Common myeloid progenitor, CD34-positive (primary cell): ENCODE results near the gene PALLD.

Experiments used
- CTCF ChIA-PET: fragments of 350-600 bp; sonication (Branson Sonifier 250); formaldehyde crosslinking; loops from one replicate; lab custom pipeline; 2021; ENCODE audit warnings: antibody characterized with exemption; lab: Charles Lee
- POLR2A ChIA-PET: fragments of 350-600 bp; sonication (Branson Sonifier 250); formaldehyde crosslinking; loops from one replicate; lab custom pipeline; 2021; ENCODE audit warnings: antibody characterized with exemption; lab: Charles Lee
- DNase-seq, 3 donors: peaks; one replicate each; pipeline versions ENCODE4 v3.0.0 to v3.0.0-alpha.2; 2013
- H3K27ac ChIP-seq, 2 experiments: 1 replicate in 1 of 2; 2 replicates in 1 of 2; pipeline ENCODE4 v1.7.0; 2013; ENCODE audit warnings: inconsistent platforms in 2 of 2, low read length in 2 of 2, mild to moderate bottlenecking in 2 of 2, low read depth in 1 of 2, moderate library complexity in 1 of 2; ENCODE audit not compliant: severe bottlenecking in 2 of 2, insufficient read depth in 1 of 2, poor library complexity in 1 of 2
- H3K27me3 ChIP-seq, 5 experiments: replicated peaks in 2 of 5; 1 replicate in 3 of 5; 2 replicates in 2 of 5; pipeline versions ENCODE4 v1.6.1 to v1.7.0; 2013; ENCODE audit warnings: low read length in 4 of 5, mild to moderate bottlenecking in 2 of 5, moderate library complexity in 2 of 5, inconsistent platforms in 1 of 5; ENCODE audit not compliant: insufficient read depth in 5 of 5, control insufficient read depth in 4 of 5
- H3K36me3 ChIP-seq, 4 experiments: 1 replicate in 2 of 4; 2 replicates in 2 of 4; pipeline versions ENCODE4 v1.6.1 to v1.7.0; 2013; ENCODE audit warnings: low read length in 3 of 4, control low read depth in 1 of 4, mild to moderate bottlenecking in 1 of 4; ENCODE audit not compliant: control insufficient read depth in 4 of 4, insufficient read depth in 4 of 4
- H3K4me1 ChIP-seq, 4 experiments: 1 replicate in 3 of 4; 2 replicates in 1 of 4; pipeline versions ENCODE4 v1.6.1 to v1.7.1; 2013; ENCODE audit warnings: low read length in 3 of 4, mild to moderate bottlenecking in 3 of 4, control low read depth in 1 of 4, inconsistent platforms in 1 of 4, moderate library complexity in 1 of 4; ENCODE audit not compliant: control insufficient read depth in 4 of 4, insufficient read depth in 4 of 4; ENCODE audit errors: control extremely low read depth in 1 of 4
- H3K4me3 ChIP-seq, 7 experiments: 1 replicate in 4 of 7; 2 replicates in 3 of 7; pipeline versions ENCODE4 v1.5.1 to v1.7.0; 2013; ENCODE audit warnings: mild to moderate bottlenecking in 7 of 7, low read length in 6 of 7, moderate library complexity in 6 of 7, inconsistent platforms in 2 of 7, low read depth in 2 of 7, control low read depth in 1 of 7; ENCODE audit not compliant: insufficient read depth in 4 of 7, control insufficient read depth in 1 of 7; ENCODE audit errors: extremely low read depth in 1 of 7
- H3K9me3 ChIP-seq, 5 experiments: 1 replicate in 4 of 5; 2 replicates in 1 of 5; pipeline versions ENCODE4 v1.6.1 to v1.7.1; 2013; ENCODE audit warnings: low read length in 4 of 5, mild to moderate bottlenecking in 2 of 5, inconsistent platforms in 1 of 5, low read depth in 1 of 5, moderate library complexity in 1 of 5; ENCODE audit not compliant: control insufficient read depth in 4 of 5, insufficient read depth in 2 of 5; ENCODE audit errors: control extremely low read depth in 1 of 5
- WGBS: methylation state at CpG from one replicate; pipeline ENCODE4 v1.1.5; 2013; ENCODE audit not compliant: insufficient coverage; 5-methylcytosine and 5-hydroxymethylcytosine counted together

The PALLD gene

DNA sequence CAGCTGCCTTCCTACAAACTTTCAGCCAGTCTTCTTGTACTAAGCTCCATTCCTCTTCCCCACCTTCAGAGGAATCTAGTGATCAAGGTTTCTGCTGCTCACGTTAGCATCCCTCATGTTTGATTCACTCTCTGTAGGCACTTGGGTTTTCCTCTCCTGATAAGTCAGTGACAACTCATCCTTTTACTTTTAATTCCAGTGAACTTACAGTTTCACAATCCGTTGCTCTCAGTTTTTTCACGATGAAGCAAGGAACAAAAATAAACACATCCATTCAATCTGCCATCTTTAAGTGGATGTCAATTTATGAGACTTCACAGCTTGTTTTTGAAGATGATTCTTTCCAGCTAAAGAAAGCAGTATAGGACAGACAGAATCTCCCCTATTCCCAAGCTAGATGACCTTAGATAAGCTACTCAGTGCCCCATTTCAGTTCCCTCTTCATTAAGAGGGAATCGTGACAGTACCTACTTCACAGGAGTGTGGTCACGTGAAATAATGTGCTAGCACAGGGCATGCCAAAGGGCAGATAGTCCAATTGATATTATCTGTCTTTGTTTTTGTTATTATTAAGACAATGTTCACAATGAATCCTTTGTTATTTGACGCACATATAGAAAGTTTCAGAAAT, 234.3 kb downstream of the PALLD start:
- no peak overlapping the region for H3K27ac ChIP-seq
- POLR2A ChIA-PET, result no interaction called here
- H3K4me3 ChIP-seq, result no peak overlapping the region
- no peaks in the 10 kb centered on the region for H3K36me3 ChIP-seq
- no peaks in the 10 kb centered on the region for H3K27me3 ChIP-seq
- peaks cover 0 to 2% (median 0%) of the 10 kb centered on the region in 4 experiments for H3K4me1 ChIP-seq
- H3K9me3 ChIP-seq, result peaks cover 0 to 5% (median 0%) of the 10 kb centered on the region in 5 experiments
- CTCF ChIA-PET, result interaction anchor here (1.2 kb wide), 1 partner anchor 10 kb away, joined by 3 read pairs; no protein-coding TSS in a partner anchor
- no peak for DNase-seq
- 94% methylated on average over 1 of the region's 6 CpGs for WGBS

DNA sequence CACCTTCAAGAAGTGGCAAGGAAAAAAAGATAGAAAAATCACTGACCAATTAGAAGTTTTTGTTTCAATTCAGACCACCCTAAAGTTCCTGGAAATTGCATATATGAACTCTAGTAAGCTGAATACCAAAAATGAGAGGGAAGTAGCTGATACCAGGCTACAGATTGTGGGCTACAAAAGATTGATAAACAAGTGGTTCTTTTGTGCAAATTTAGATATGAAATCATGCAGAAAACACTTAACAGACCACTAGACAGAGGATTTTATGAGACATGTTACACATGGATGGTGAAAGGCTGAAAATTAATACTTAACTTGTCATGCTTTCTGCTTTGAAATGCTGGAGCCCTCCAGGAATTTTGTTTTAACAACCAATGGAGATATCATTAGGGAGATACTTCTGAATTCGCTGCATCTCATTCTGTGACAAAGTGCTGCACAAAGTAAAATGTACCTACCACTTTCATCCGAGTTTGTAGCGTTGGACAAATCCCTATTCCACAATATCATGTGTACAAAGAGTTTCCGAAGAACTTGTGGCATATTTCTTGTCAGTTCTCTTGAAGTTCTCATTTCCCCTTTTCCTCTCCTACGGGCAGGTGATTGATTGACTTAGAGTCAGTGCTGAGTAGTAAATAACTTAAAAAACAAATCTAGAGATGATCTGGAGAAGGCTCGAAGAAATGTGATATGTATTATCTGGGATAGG, 235.0 kb downstream of the PALLD start:
- no peaks in the 10 kb centered on the region for H3K27me3 ChIP-seq
- ChIA-PET POLR2A (no interaction called here), CTCF (interaction anchor here (0.5 to 1.2 kb wide), 3 partner anchors 9 to 322 kb away, joined by 3 read pairs; no protein-coding TSS in a partner anchor)
- H3K4me3 ChIP-seq, result no peak overlapping the region
- H3K36me3 ChIP-seq, result no peaks in the 10 kb centered on the region
- peak in 1 of 3 donors; percentile 28 for DNase-seq
- WGBS, result 60% methylated on average over 4 of the region's 6 CpGs
- peaks cover 0 to 5% (median 0%) of the 10 kb centered on the region in 5 experiments for H3K9me3 ChIP-seq
- no peak overlapping the region for H3K27ac ChIP-seq
- H3K4me1 ChIP-seq, result no peaks in the 10 kb centered on the region

DNA sequence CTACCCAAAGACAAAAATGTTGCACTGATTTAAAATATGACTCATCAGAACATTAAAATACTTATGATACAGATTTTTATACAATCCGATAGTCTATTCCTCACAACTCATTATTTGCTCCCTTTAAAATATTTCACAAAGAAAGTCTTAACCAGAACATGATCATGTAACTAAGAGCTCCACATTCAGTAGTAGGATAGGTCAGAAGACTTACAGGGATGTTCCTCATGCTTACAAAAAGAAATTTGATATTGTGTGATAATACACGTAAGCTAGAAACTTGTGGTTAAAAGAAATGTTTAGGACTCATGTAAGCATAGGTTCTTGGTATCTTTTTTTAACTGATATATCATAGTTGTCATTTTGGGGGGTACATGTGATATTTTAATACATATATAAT, 235.9 kb downstream of the PALLD start:
- Histone ChIP-seq H3K4me3 (no peak overlapping the region), H3K27ac (no peak overlapping the region), H3K36me3 (no peaks in the 10 kb centered on the region), H3K27me3 (no peaks in the 10 kb centered on the region), H3K9me3 (peaks cover 0 to 3% (median 0%) of the 10 kb centered on the region in 5 experiments), H3K4me1 (no peaks in the 10 kb centered on the region)
- POLR2A ChIA-PET, result no interaction called here
- CTCF ChIA-PET, result interaction anchor here (0.5 to 0.6 kb wide), 2 partner anchors 85 to 321 kb away, joined by 3 read pairs; no protein-coding TSS in a partner anchor
- DNase-seq, result no peak
- WGBS, result no CpG with 5 or more reads among the region's 2 CpGs

DNA sequence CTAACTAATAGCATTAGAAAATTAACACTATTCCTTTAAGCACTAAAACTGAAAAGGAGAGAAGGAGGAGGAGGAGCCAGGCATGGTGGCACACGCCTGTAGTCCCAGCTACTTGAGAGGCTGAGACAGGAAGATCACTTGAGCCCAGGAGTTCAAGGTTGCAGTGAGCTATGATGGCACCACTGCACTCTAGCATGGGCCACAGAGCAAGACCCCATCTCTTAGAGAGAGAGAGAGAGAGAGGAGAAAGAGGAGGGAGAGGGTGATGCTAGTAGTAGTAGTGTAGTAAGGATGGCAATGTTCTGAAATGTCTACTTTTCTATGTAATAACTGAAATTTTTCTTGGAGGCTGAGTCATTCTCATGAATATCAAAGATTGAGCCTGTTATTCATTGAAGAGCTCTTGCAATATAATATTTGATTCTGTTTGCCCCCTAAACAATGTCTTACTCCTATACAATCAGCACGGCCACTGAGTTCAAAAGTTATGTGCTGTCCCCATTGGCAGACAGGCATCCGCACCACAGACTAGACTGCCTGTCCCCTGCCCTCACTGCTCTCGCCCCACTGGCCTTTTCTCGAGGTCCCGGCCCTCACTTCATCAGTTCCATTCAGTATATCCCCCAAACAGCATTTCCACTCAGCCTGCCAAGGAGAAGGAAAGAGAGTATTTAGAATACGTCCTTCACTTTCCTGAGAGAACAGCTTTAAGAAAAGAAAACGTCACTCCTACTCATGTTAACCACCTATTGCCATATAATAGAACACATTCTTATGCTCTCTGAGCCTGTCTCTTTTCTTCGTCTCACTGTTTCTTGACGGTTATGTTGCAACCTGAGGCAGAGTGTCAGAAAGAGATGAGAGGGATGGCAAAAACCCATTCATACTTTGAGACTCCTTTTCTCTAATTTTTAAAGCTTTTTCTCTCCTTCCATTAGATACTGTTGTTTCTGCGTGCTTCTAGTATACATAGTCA, 238.1 kb downstream of the PALLD start:
- Histone ChIP-seq H3K27me3 (no peaks in the 10 kb centered on the region), H3K36me3 (no peaks in the 10 kb centered on the region), H3K4me1 (no peaks in the 10 kb centered on the region), H3K9me3 (no peaks in the 10 kb centered on the region), H3K4me3 (no peak overlapping the region), H3K27ac (no peak overlapping the region)
- ChIA-PET POLR2A (no interaction called here), CTCF (no interaction called here)
- WGBS, result 97% methylated on average over 5 of the region's 11 CpGs
- no peak for DNase-seq

DNA sequence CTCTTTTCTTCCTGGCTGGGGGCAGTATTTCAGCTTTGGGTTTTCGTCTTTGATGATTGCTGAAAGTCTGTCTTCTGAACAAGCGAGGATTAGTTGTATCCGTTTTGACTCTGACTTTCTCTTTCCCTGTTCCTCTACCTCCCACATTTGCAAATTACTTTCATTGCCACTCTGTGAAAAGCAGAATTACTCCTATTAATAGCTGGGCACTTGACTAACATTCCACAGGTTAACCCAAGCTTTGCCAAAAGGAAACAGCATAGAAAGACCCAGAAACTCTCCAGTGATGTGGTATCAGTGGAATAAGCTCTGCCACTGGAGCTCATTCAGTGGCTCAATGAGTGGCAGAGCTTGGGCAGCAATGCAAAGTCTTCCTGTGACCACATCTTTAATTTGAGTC, 238.9 kb downstream of the PALLD start:
- DNase-seq, result no peak
- Histone ChIP-seq H3K27ac (no peak overlapping the region), H3K4me1 (no peaks in the 10 kb centered on the region), H3K36me3 (no peaks in the 10 kb centered on the region), H3K4me3 (no peak overlapping the region), H3K9me3 (no peaks in the 10 kb centered on the region), H3K27me3 (no peaks in the 10 kb centered on the region)
- 100% methylated on average over 3 of the region's 3 CpGs for WGBS
- ChIA-PET CTCF (interaction anchor here (0.6 kb wide), 1 partner anchor 164 kb away, joined by 3 read pairs; no protein-coding TSS in a partner anchor), POLR2A (no interaction called here)

DNA sequence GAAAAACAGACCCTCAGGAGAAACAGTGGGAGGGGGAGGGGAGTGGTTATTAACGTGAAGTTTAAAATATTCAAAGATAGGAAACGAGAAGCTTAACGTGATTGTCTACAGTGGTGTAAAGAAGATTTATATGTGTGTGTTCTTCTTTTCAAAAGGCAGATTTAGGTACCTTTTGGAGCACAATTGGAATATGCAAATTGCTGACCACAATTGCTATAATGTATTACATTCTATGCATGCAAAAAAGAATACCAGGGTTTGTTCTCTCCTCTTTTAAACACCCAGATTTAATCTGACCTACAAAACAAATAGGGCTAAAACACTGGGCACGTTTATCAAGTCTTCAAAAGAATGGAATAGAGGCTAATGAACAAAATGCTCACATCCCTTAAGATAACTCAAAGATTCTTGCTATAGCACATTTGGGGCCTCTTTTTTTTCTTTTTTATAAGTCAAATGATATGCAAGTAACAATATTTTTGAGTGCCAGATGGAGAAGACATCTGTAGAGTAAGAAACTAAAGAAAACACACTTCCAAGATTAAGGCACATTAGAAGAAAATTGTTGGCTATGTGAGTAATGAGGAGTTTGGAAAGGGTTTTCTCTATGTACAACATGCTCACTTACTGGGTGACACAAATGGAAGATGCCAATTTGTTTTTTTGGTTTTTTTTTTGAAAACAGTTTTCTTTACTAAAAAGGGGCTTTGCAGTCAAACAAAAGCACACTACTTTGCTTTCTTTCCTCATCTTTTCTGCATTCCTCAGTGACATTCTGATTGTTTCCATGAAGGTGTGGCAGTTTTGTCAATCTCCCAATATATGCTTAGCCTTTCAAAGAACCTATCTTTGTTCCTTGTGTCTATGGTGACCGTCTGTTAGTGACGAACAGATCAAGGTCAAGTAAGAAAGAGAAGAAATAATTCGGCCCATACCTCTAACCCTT, 240.3 kb downstream of the PALLD start:
- POLR2A ChIA-PET, result no interaction called here
- no peaks in the 10 kb centered on the region for H3K9me3 ChIP-seq
- H3K4me3 ChIP-seq, result no peak overlapping the region
- H3K4me1 ChIP-seq, result peaks cover 0 to 2% (median 1%) of the 10 kb centered on the region in 4 experiments
- H3K27ac ChIP-seq, result no peak overlapping the region
- 92% methylated on average over 2 of the region's 7 CpGs for WGBS
- CTCF ChIA-PET, result no interaction called here
- H3K36me3 ChIP-seq, result no peaks in the 10 kb centered on the region
- DNase-seq, result no peak
- H3K27me3 ChIP-seq, result no peaks in the 10 kb centered on the region
